HG03432 (cell line): ENCODE results near the gene STOX1.
"Not testable (repeated sequence)": the region's sequence is repeated elsewhere in the genome, so short reads cannot be mapped to it uniquely, and the experiment has no call there.

ENCODE experiments used
- ATAC-seq: cut with Tn5 transposase; IDR thresholded peaks from one replicate; pipeline ENCODE4 v1.9.1; 2021; ENCODE audit warnings: mild to moderate bottlenecking, moderate library complexity; ENCODE audit not compliant: unreplicated experiment

The STOX1 gene

DNA sequence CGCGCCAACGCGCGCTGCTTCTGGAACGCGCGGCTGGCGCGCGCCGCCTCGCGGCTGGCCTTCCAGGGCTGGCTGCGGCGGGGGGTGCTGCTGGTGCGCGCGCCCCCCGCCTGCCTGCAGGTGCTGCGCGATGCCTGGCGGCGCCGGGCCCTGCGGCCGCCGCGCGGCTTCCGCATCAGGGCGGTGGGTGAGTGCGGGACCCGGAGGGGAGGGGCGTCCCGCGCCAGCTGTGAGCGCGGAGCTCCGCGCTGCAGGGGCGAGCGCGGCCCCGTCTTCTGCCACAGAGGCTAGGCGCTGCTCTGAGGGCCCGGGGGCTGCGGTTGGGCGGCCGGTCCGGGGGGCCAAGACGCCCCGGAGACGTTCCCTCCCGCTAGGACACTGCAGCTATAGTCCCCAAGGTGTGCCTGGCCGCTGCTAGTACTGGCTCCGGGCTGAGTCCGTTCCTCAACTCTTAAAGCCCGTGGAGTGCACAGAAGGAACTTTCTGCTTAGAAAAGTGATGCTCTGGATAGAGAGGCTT, 811 bp downstream of the STOX1 start:
- ATAC-seq, result peak; percentile 46

DNA sequence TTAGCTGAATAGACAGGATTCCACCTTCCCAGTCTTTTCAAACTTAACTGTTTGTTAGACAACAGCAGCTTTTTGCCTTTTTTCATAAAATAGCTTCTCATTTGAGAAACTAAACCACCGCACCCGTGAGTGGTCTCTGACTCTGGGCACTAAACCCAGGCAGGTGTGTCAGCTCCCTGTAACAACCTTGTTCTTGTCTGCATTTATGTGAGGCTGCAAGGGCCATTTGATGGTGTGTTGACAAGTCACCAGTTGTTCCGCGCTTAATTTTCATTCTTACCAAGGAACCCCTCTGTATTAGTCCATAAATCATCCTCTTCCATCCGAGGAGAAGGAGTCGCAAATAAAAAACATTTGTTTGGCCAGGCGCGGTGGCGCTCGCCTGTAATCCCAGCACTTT, 1.5 kb downstream of the STOX1 start:
- no peak for ATAC-seq

GRCh38 chr10:68829521-68829920, 2.2 kb downstream of the STOX1 start:
- ATAC-seq, result no peak

DNA sequence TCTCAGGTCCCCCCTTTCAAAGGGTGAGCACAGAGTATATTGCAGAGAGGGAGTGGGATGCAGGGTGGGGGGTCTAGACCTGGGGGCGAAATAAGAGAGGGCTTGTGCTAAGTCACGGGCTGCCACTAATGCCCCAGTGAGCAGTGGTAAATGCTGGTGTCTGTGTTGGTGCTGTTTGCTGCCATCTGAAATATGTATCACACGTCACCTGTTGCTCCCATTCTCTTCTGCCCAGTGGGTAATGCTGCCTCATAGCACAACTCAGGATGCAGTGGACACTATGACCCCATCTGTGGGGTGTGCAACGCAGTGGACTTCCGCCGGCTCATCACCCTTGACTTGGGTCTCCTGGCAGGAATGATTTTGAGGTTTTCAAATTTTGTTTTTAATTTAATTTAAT, 2.6 kb downstream of the STOX1 start:
- ATAC-seq, result no peak

DNA sequence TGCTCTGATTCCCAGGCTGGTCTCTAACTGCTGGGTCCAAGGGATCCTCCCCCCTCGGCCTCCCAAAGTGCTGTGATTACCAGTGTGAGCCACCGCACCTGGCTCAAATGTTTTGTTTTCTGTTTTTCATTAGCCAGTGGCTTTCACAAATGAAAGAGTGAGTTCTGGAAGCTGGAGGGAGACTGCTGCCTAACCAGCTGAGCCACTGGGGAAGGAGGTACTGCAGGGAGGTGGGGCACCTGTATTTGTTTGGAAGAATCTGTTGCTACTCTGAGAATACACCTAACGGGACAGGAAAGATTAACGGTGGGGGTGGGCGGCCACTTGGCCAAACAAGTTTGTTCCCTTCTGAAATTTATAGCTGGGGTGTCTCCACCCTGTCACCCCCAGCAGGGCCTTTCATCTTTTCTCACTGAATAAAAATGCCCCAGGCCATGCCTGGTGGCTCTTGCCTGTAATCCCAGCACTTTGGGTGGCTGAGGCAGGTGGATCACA, 4.7 kb downstream of the STOX1 start:
- no peak for ATAC-seq

- no peak for ATAC-seq
Observed at GRCh38 chr10:68832601-68833000, 5.3 kb downstream of the STOX1 start.

GRCh38 chr10:68837626-68838322, 10.4 kb downstream of the STOX1 start:
- no peak for ATAC-seq

DNA sequence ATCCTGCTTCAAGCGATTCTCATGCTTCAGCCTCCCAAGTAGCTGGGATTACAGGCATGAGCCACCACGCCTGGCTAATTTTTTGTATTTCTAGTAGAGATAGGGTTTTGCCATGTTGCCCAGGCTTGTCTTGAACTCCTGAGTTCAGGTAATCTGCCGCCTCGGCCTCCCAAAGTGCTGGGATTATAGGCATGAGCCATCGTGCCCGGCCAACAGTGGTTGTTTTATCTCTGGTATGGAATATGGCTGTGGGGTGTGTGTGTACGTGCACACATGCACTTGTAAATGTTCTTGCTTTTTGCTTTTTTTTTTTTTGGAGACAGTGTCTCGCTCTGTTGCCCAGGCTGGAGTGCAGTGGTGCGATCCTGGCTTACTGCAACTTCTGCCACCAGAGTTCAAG, 13.3 kb downstream of the STOX1 start:
- not testable (repeated sequence) for ATAC-seq

- ATAC-seq, result no peak
Observed at GRCh38 chr10:68848281-68848680, 20.9 kb downstream of the STOX1 start.

GRCh38 chr10:68848806-68849205, 21.5 kb downstream of the STOX1 start:
- no peak for ATAC-seq

GRCh38 chr10:68856352-68856751, 29.0 kb downstream of the STOX1 start:
- ATAC-seq, result no peak

- ATAC-seq, result no peak
Observed at GRCh38 chr10:68857005-68857404, 29.7 kb downstream of the STOX1 start.

- ATAC-seq, result no peak
Observed at GRCh38 chr10:68861253-68861652, 33.9 kb downstream of the STOX1 start.

DNA sequence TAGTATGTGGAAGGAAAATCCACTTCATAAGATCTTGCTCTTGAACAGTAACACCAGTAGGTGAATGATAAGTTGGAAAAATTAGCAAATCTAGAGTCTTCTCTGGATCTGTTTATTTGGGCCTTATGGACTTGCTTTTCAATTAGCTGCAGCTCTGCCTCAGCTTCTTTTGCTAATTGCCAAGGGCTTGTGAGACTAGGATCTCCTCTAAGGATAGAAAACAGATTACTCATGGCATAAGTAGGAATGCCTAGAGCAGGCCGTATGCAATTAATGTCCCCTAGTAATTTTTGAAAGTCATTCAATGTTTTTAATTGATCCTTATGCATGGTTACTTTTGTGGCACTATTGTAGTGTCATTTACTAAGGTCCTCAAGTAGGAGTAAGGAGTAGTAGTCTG, 37.3 kb downstream of the STOX1 start:
- no peak for ATAC-seq

GRCh38 chr10:68868173-68868572, 40.8 kb downstream of the STOX1 start:
- not testable (repeated sequence) for ATAC-seq

- no peak for ATAC-seq
Observed at GRCh38 chr10:68869623-68870022, 42.3 kb downstream of the STOX1 start.

GRCh38 chr10:68870061-68870460, 42.7 kb downstream of the STOX1 start:
- no peak for ATAC-seq

DNA sequence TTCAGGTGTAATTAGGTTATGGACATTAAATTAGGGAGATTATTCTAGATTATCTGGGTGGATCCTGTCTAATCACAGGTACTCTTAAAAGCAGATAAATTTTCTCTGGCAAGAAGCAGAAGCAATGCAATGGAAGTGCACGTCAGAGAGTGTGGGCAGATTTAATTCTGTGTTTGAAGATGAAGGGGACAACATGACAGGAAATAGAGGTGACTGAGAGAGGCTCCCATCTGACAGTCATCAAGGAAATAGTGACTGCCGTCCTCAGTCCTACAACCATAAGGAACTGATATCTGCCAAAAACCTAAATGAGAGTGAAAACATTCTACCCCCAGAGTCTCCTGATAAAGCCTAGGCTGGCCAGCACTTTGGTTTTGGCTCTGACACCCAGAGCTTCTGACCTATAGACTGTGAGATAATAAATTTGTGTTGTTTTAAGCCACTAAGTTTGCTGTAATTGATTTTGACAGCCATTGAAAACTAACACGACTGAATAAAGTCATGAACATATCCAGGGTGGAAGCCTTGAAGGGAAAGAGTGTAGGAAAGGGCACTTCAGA, 43.3 kb downstream of the STOX1 start:
- ATAC-seq, result no peak

DNA sequence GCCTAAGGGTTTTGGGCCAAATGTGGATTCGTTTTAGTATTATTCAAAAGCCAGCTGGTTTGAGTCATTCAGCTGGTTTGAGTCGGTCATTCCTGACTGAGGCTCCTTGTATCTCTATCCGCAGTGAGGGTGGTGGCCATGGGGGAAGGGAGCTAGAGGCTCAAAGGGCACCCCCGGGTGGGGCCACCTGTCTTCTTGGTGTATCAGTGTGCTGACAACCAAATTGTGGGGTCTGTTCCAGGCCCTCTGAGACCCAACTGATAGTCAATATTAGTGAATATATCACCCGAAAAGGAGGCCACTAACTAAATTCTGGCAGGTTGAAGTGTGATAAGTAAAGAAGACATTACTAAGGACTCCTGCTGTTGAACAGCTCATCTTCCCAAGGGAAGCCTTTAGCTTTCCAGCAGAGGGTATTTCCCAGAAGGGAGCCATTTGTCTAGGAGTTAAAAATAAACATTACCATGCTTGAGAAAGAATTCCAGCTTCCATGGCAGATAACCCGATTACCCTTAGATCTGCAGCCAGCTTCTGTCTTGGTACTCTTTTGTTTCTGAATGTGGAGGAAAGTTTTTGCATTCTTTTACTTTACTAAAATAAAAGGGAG, 43.9 kb downstream of the STOX1 start:
- no peak for ATAC-seq

DNA sequence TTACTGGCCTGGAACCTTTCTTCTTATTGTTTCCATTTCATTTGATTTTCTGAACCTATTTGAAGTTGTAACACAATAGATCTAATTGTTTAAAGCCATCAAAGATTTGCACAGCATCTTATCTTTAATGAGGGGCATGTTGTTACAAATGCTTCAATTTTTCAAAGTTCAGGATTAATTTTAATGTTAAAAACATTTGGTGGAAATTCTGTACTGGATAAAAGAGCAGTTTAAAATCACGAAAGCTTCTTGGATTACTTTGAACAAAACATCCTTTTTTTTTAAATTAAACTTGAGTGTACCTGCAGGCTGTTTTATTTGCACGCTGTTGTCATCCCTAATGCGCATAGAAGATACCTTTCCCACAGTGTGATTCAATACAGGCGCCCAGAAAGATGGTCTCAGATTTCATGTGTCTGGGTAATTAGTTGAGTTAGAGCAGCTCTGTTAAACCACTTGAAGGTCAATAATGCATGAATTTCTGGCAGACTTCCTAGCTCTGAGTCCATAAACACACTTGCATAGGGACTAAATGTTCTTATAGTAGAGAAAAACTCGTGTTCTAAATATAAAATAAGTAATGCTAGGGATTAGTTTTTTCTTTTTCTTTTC, 44.5 kb downstream of the STOX1 start:
- ATAC-seq, result no peak

GRCh38 chr10:68876246-68877138, 49.2 kb downstream of the STOX1 start:
- no peak for ATAC-seq
